GM12864 (cell line): Measurements from ENCODE around the gene KLHDC3.
"Not testable (repeated sequence)": the region's sequence is repeated elsewhere in the genome, so short reads cannot be mapped to it uniquely, and the experiment has no call there.

Experiments used
- DNase-seq: peaks from one replicate; pipeline ENCODE4 v3.0.0-alpha.2; 2011; ENCODE audit warnings: low read depth
- H3K4me3 ChIP-seq: 2 replicates; pipeline ENCODE4 v1.5.1; 2011; ENCODE audit warnings: mild to moderate bottlenecking, low read depth, low read length, control low read depth
- CTCF ChIP-seq: IDR thresholded peaks from 2 replicates; pipeline ENCODE4 v1.5.1; 2011; ENCODE audit warnings: low read depth, mild to moderate bottlenecking, moderate library complexity, low read length, control low read depth, inconsistent platforms; ENCODE audit errors: missing control alignments

Gene KLHDC3

DNA sequence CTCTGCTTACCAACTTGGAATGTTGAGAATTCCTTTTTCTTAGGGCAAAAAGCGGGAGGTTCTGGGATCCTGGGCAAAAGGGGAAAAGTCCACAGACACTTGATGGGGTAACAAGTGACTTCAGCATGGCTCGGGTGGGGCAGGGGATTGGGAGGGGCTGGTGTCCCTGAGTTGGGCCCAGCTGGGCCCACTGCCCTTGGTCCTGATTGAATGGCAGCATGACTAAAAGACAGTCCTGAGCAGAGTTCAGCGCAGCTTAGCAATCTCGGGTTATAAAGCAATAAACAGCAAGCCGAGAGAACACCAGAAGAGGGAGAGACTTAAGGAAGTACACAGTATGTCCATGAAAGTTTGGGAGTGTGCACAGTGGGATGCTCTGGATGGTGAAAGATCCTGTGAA, 24.1 kb upstream of the KLHDC3 start:
- no peak for DNase-seq
- H3K4me3 ChIP-seq = no peak overlapping the region
- no peak for TF ChIP-seq CTCF

- DNase-seq = no peak
- no peak overlapping the region for H3K4me3 ChIP-seq
- no peak for TF ChIP-seq CTCF
Measured at GRCh38 chr6:42993445-42993844, 20.6 kb upstream of the KLHDC3 start.

- no peak for DNase-seq
Measured at GRCh38 chr6:42996513-42996912, 17.5 kb upstream of the KLHDC3 start.

GRCh38 chr6:42998205-42998604, 15.8 kb upstream of the KLHDC3 start:
- H3K4me3 ChIP-seq, DNase-seq: not testable (repeated sequence)

More at GRCh38 chr6:42996513-42996912, 17.5 kb upstream of the KLHDC3 start:
- TF ChIP-seq CTCF = no peak
- no peak overlapping the region for H3K4me3 ChIP-seq

- H3K4me3 ChIP-seq = no peak overlapping the region
- no peak for TF ChIP-seq CTCF
- DNase-seq = no peak
Measured at GRCh38 chr6:43001843-43002242, 12.2 kb upstream of the KLHDC3 start.

DNA sequence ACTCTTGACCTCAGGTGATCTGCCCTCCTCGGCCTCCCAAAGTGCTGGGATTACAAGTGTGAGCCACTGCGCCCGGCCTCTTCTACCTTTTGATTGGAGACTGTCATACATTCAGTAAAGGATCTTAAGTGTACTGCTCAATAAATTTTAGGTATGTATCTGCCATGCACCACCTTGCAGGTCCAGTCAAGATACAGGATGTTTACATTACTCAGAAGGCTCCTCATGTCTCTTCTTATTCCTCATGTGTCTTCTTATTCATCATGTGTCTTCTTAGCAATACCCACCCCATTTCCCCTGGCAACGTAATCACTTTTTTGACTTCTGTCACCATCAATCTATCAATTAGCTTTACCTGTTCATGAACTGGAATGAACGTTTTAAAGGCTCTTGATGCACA, 8.2 kb upstream of the KLHDC3 start:
- no peak for DNase-seq
- TF ChIP-seq CTCF = no peak

DNA sequence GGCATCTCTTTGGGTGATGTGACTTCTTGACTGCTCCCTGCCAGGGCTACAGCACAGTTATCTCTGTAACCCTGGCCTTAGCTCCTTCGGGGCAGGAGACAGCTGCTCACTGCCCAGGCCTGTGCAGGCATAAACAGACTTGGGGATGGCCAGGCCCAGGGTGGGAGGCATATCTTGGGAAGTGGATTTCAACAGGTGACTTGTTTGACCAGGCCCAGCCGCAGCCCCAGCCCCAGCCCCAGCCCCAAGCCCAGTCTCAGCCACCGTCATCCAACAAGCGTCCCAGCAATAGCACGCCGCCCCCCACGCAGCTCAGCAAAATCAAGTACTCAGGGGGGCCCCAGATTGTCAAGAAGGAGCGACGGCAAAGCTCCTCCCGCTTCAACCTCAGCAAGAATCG, 7.8 kb upstream of the KLHDC3 start:
- no peak for DNase-seq

More for the DNA sequence above, 8.2 kb upstream of the KLHDC3 start:
- no peak overlapping the region for H3K4me3 ChIP-seq

More for the DNA sequence above, 7.8 kb upstream of the KLHDC3 start:
- no peak for TF ChIP-seq CTCF
- no peak overlapping the region for H3K4me3 ChIP-seq
